Measurements from ENCODE around the gene STAG3. TPM values are rescaled to one million over a fixed set of nuclear protein-coding genes. Genes with fewer than 3 reads are reported as not detected.

The STAG3 gene
- polyA plus RNA-seq, 4 donors: 7.5 to 37.1 (median 22.3) TPM

GRCh38 chr7:100155553-100156317 is 22.0 kb upstream of the STAG3 start:
- no peak for DNase-seq (ENCODE audit: low read depth in 4 of 4, low spot score in 2 of 4)

- no peak for DNase-seq (ENCODE audit: low read depth in 4 of 4, low spot score in 2 of 4)
These were observed 21.2 kb upstream of the STAG3 start for GRCh38 chr7:100156331-100157068.

GRCh38 chr7:100157069-100157333 is 20.7 kb upstream of the STAG3 start:
- DNase-seq (ENCODE audit: low read depth in 4 of 4, low spot score in 2 of 4): no peak

GRCh38 chr7:100157334-100158228 is 20.1 kb upstream of the STAG3 start:
- no peak for DNase-seq (ENCODE audit: low read depth in 4 of 4, low spot score in 2 of 4)

- peak in 3 of 4 donors; percentile 76 to 88 (median 87) for DNase-seq (ENCODE audit: low read depth in 4 of 4, low spot score in 2 of 4)
These were observed 19.3 kb upstream of the STAG3 start, which contains the start of gene TRAPPC14 for GRCh38 chr7:100158229-100159098. Gene TRAPPC14, minus strand, starts transcription at chr7:100158723. Its CDS starts 224 bp downstream, at chr7:100158499.

GRCh38 chr7:100159099-100159623 is 18.6 kb upstream of the STAG3 start:
- DNase-seq (ENCODE audit: low read depth in 4 of 4, low spot score in 2 of 4): no peak

- DNase-seq (ENCODE audit: low read depth in 4 of 4, low spot score in 2 of 4): no peak
These were observed 17.7 kb upstream of the STAG3 start for GRCh38 chr7:100160067-100160466.

GRCh38 chr7:100163006-100163531 is 14.6 kb upstream of the STAG3 start:
- DNase-seq (ENCODE audit: low read depth in 4 of 4, low spot score in 2 of 4): no peak

- no peak for DNase-seq (ENCODE audit: low read depth in 4 of 4, low spot score in 2 of 4)
These were observed 13.8 kb upstream of the STAG3 start for GRCh38 chr7:100163871-100164270.

- DNase-seq (ENCODE audit: low read depth in 4 of 4, low spot score in 2 of 4): no peak
These were observed 11.3 kb upstream of the STAG3 start for GRCh38 chr7:100166317-100166940.

GRCh38 chr7:100166970-100167911 is 10.5 kb upstream of the STAG3 start:
- no peak for DNase-seq (ENCODE audit: low read depth in 4 of 4, low spot score in 2 of 4)

GRCh38 chr7:100167912-100168323 is 9.8 kb upstream of the STAG3 start:
- DNase-seq (ENCODE audit: low read depth in 4 of 4, low spot score in 2 of 4): no peak

GRCh38 chr7:100169147-100169850 is 8.4 kb upstream of the STAG3 start:
- DNase-seq (ENCODE audit: low read depth in 4 of 4, low spot score in 2 of 4): no peak

GRCh38 chr7:100170101-100170897 is 7.4 kb upstream of the STAG3 start:
- DNase-seq (ENCODE audit: low read depth in 4 of 4, low spot score in 2 of 4): no peak

- no peak for DNase-seq (ENCODE audit: low read depth in 4 of 4, low spot score in 2 of 4)
These were observed 6.5 kb upstream of the STAG3 start for GRCh38 chr7:100171087-100171681.

GRCh38 chr7:100171840-100172239 is 5.9 kb upstream of the STAG3 start:
- no peak for DNase-seq (ENCODE audit: low read depth in 4 of 4, low spot score in 2 of 4)

Measured in left renal cortex interstitium (tissue), 4 donors.